HepG2 (cell line): Measurements from ENCODE around the gene GAGE10. TPM values are rescaled to one million over a fixed set of nuclear protein-coding genes. Genes with fewer than 3 reads are reported as not detected.

Experiments used
- ATAC-seq: fragments of 200-7000 bp; cut with Tn5 transposase; 3 replicates; pipeline ENCODE4 v1.9.1; 2020; ENCODE audit warnings: mild to moderate bottlenecking, moderate library complexity
- BruUV-seq: library from RNA; stranded (reverse); fragments of 400-500 nt; replicated peaks from 2 replicates; lab custom pipeline; 2021; lab: Mats Ljungman, UMichigan
- CTCF ChIA-PET: fragments of 300-600 bp; formaldehyde crosslinking; extraction: SDS; loops from one replicate; lab custom pipeline; 2021; ENCODE audit warnings: low total read pairs, inconsistent platforms, low intra/inter-chr PET ratio; lab: Yijun Ruan, JAX
- POLR2A ChIA-PET: fragments of 350-600 bp; sonication (Branson Sonifier 250); formaldehyde crosslinking; loops from one replicate; lab custom pipeline; 2020; ENCODE audit warnings: antibody characterized with exemption, inconsistent platforms; lab: Yijun Ruan, JAX
- DNase-seq: peaks from one replicate; pipeline ENCODE4 v3.0.0-alpha.2; 2015; ENCODE audit warnings: low spot score
- FAIRE-seq: peaks from 3 replicates; lab custom pipeline; 2011; peaks lifted over from hg19 to GRCh38; lab: Jason Lieb, UNC
- H2AFZ ChIP-seq: one replicate; pipeline ENCODE4 v1.6.1; 2011; ENCODE audit warnings: low read length, inconsistent platforms
- H3K27ac ChIP-seq: fragments of 300-600 bp; 3 replicates; pipeline ENCODE4 v1.8.0; 2011; ENCODE audit warnings: mixed run types, mild to moderate bottlenecking, mixed read lengths, low read length, inconsistent platforms; ENCODE audit not compliant: insufficient read depth; ENCODE audit errors: extremely low read length
- H3K27me3 ChIP-seq, 2 experiments: fragments of 200-600 bp in 1 of 2; 2 replicates in 1 of 2; 3 replicates in 1 of 2; pipeline versions ENCODE4 v1.6.0 to v1.8.0; 2011; ENCODE audit warnings: low read length in 2 of 2, mild to moderate bottlenecking in 2 of 2, moderate library complexity in 2 of 2, inconsistent platforms in 1 of 2; ENCODE audit not compliant: insufficient read depth in 2 of 2, control insufficient read depth in 1 of 2
- H3K36me3 ChIP-seq, 2 experiments: fragments of 200-600 bp in 1 of 2; replicated peaks in 1 of 2; 2 replicates in 1 of 2; 3 replicates in 1 of 2; pipeline versions ENCODE4 v1.5.1 to v1.8.0; 2011; ENCODE audit warnings: low read length in 2 of 2, inconsistent platforms in 1 of 2; ENCODE audit not compliant: insufficient read depth in 2 of 2, control insufficient read depth in 1 of 2
- H3K4me1 ChIP-seq: 2 replicates; pipeline ENCODE4 v1.5.1; 2012; ENCODE audit warnings: low read length, inconsistent platforms; ENCODE audit not compliant: insufficient read depth
- H3K4me2 ChIP-seq: 2 replicates; pipeline ENCODE4 v1.6.0; 2011; ENCODE audit warnings: low read depth, low read length, inconsistent platforms
- H3K4me3 ChIP-seq, 3 experiments: fragments of 200-600 bp in 1 of 3; sonication (generic), shearing (Covaris generic) in 1 of 3; replicated peaks in 1 of 3; 2 replicates each; pipeline ENCODE4 v1.5.1; 2011 to 2016; ENCODE audit warnings: low read length in 3 of 3, inconsistent platforms in 2 of 3, low read depth in 2 of 3, mild to moderate bottlenecking in 2 of 3, control low read depth in 1 of 3, mixed read lengths in 1 of 3; ENCODE audit not compliant: insufficient read depth in 1 of 3
- H3K79me2 ChIP-seq: one replicate; pipeline ENCODE4 v1.6.1; 2011; ENCODE audit warnings: low read length, inconsistent platforms; ENCODE audit not compliant: insufficient read depth
- H3K9ac ChIP-seq: 2 replicates; pipeline ENCODE4 v1.6.0; 2011; ENCODE audit warnings: mild to moderate bottlenecking, low read depth, low read length, inconsistent platforms; ENCODE audit not compliant: insufficient read depth
- H3K9me3 ChIP-seq: 2 replicates; pipeline ENCODE4 v1.5.1; 2012; ENCODE audit warnings: mild to moderate bottlenecking, low read length
- H4K20me1 ChIP-seq: 2 replicates; pipeline ENCODE4 v1.6.0; 2011; ENCODE audit warnings: inconsistent platforms, mild to moderate bottlenecking, low read length, moderate library complexity; ENCODE audit not compliant: insufficient read depth
- DR1 ChIP-seq: sonication (generic); formaldehyde crosslinking; IDR thresholded peaks from 2 replicates; pipeline ENCODE4 v1.8.0; 2021; ENCODE audit warnings: mild to moderate bottlenecking, missing genetic modification reagents, inconsistent platforms
- IKZF1 ChIP-seq: fragments of 450-650 bp; IDR thresholded peaks from 2 replicates; pipeline ENCODE4 v1.7.1; 2016
- TBP ChIP-seq: sonication (generic); formaldehyde crosslinking; IDR thresholded peaks from 2 replicates; pipeline ENCODE4 v1.5.0; 2020; ENCODE audit warnings: missing genetic modification reagents
- ZBTB7B ChIP-seq: sonication (generic); formaldehyde crosslinking; IDR thresholded peaks from 2 replicates; pipeline ENCODE4 v1.4.0; 2020; ENCODE audit warnings: missing genetic modification reagents
- ZNF12 ChIP-seq: sonication (generic); formaldehyde crosslinking; IDR thresholded peaks from 2 replicates; pipeline ENCODE4 v1.5.0; 2020; ENCODE audit warnings: missing genetic modification reagents
- ZNF660 ChIP-seq: sonication (generic); formaldehyde crosslinking; IDR thresholded peaks from 2 replicates; pipeline ENCODE4 v1.5.1; 2020; ENCODE audit warnings: mild to moderate bottlenecking, low read depth, missing genetic modification reagents, borderline replicate concordance
- ZNF772 ChIP-seq: sonication (generic); formaldehyde crosslinking; IDR thresholded peaks from 2 replicates; pipeline ENCODE4 v1.5.0; 2020; ENCODE audit warnings: mild to moderate bottlenecking, missing genetic modification reagents
- ZSCAN21 ChIP-seq: sonication (generic); formaldehyde crosslinking; IDR thresholded peaks from 2 replicates; pipeline ENCODE4 v1.8.0; 2022; ENCODE audit warnings: mild to moderate bottlenecking, missing genetic modification reagents, moderate library complexity, borderline replicate concordance
- WGBS: methylation state at CpG from one replicate; pipeline ENCODE4 v1.1.6; 2017; ENCODE audit warnings: low lambda C conversion rate; 5-methylcytosine and 5-hydroxymethylcytosine counted together
- in situ Hi-C: cut with HindIII; loops from 2 replicates; pipeline ENCODE4 v1.10.0; 2017; ENCODE audit warnings: low pct_unique_long_range_greater_than_20kb; ENCODE audit not compliant: extremely low pct_ligation_motif_present
- intact Hi-C: fragments of 100-400 bp; cut with micrococcal nuclease; formaldehyde crosslinking; loops from one replicate; pipeline ENCODE4 v1.10.0; 2022; ENCODE audit not compliant: unreplicated experiment
- polyA plus RNA-seq, 8 experiments: library from polyadenylated mRNA; depleted of rRNA in 3 of 8; stranded (reverse) in 7 of 8; unstranded in 1 of 8; fragments of >200 nt; fragmentation: Illumina TruSeq in 4 of 8; extraction: Trizol in 4 of 8; gene quantifications; 2 replicates each; pipeline versions ENCODE4 v1.2.1 to v1.2.3, GENCODE V29; 2011 to 2016; ENCODE audit warnings: low read depth in 4 of 8, missing spikeins in 1 of 8, mixed read lengths in 1 of 8; ENCODE audit not compliant: insufficient read depth in 1 of 8
- total RNA-seq, 5 experiments: library from RNA; depleted of rRNA; stranded (reverse); fragments of >200 nt; fragmentation: Illumina TruSeq; extraction: Trizol; gene quantifications; 2 replicates each; pipeline ENCODE4 v1.2.3, GENCODE V29; 2016; ENCODE audit warnings: low read depth in 1 of 5
- TF ChIP-seq, protein P1 (sequence below): conservative IDR thresholded peaks from 2 replicates; pipeline ENCODE4 v1.6.1; 2018; ENCODE audit warnings: missing genetic modification reagents

Gene GAGE10
- total and polyA plus RNA-seq, 2 of the 13 experiments (the other 11 are each of a cell fraction or from before 2014, with no cell fraction given): not detected

DNA sequence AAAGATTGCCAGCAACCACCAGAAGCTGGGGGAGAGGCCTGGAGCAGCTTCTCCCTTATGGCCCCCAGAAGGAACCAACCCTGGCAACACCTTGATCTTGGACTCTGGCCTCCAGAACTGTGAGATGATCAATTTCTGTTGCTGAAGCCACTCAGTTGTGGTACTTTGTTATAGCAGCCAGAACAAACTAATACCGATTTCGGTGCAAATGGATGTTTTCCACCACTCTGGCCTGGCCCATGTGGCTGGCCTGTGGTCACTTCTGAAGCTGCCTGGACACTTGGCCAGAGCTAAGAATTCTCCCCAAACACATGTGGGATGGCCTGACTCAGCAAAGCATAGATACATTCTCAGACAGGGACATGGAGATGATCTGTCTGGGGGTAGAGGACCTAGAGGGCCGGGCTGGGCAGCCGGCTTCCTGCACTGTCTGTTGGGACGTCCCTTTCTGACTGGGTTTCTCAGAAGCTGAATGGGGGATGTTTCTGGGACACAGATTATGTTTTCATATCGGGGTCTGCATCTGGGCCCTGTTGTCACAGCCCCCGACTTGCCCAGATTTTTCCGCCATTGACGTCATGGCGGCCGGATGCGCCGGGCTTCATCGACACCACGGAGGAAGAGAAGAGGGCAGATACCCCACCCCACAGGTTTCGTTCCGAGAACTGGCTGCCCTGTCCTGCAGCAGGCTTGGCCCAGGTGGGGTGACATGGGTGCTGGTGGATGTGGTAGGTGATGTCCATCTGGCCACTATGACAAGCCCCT is 43.0 kb upstream of the GAGE10 start:
- H3K9me3 ChIP-seq: no peaks in the 10 kb centered on the region
- H3K27me3 ChIP-seq: no peaks in the 10 kb centered on the region
- intact Hi-C loops (no loop called here), in situ Hi-C loops (no loop called here)
- TF ChIP-seq ZNF12 (CRISPR knock-in tag) (peak; percentile 67; the same call in 1 of the 2 replicates), ZBTB7B (CRISPR knock-in tag) (no peak), ZNF772 (CRISPR knock-in tag) (no peak), ZSCAN21 (CRISPR knock-in tag) (no peak), ZNF660 (CRISPR knock-in tag) (no peak), IKZF1 (no peak)
- TF ChIP-seq, protein P1, sequence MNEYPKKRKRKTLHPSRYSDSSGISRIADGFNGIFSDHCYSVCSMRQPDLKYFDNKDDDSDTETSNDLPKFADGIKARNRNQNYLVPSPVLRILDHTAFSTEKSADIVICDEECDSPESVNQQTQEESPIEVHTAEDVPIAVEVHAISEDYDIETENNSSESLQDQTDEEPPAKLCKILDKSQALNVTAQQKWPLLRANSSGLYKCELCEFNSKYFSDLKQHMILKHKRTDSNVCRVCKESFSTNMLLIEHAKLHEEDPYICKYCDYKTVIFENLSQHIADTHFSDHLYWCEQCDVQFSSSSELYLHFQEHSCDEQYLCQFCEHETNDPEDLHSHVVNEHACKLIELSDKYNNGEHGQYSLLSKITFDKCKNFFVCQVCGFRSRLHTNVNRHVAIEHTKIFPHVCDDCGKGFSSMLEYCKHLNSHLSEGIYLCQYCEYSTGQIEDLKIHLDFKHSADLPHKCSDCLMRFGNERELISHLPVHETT (CRISPR knock-in tag): no peak
- no peak overlapping the region for H3K9ac ChIP-seq
- FAIRE-seq (no peak), DNase-seq (no peak), ATAC-seq (no peak)
- BruUV-seq: no TSS peak
- WGBS: no CpG with 5 or more reads among the region's 17 CpGs
- no peaks in the 10 kb centered on the region for H3K79me2 ChIP-seq
- POLR2A ChIA-PET: no interaction called here
- no peaks in the 10 kb centered on the region for H4K20me1 ChIP-seq
- no peak overlapping the region for H3K4me3 ChIP-seq
- no peak overlapping the region for H3K27ac ChIP-seq
- no peak overlapping the region for H2AFZ ChIP-seq
- H3K4me1 ChIP-seq: peaks cover 11% of the 10 kb centered on the region
- no peak overlapping the region for H3K4me2 ChIP-seq
- CTCF ChIA-PET: no interaction called here
- H3K36me3 ChIP-seq: no peaks in the 10 kb centered on the region

DNA sequence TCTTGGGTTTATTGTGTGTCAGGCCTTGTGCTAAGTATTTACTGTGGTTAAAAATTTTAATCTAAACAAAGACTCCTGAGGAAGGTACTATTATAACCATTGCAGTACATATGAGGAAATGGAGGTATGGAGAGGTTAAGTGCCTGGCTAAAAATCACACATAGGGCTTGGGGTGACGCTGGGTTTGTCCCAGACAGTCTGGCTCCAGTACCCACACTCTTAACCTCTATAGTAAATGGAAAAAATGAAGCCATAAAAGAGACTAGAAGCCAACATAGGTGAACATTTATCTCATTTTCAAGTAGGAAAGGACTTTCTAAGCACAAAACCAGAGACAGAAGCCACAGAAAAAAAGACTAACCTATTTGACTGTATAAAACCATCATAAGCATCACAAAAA is 40.8 kb upstream of the GAGE10 start:
- no peak for ATAC-seq
- in situ Hi-C loops (no loop called here), intact Hi-C loops (no loop called here)
- peaks cover 23% of the 10 kb centered on the region for H3K4me1 ChIP-seq
- no peaks in the 10 kb centered on the region for H3K9me3 ChIP-seq
- no peaks in the 10 kb centered on the region for H3K36me3 ChIP-seq
- H3K4me2 ChIP-seq: no peak overlapping the region
- no peaks in the 10 kb centered on the region for H4K20me1 ChIP-seq
- DNase-seq: no peak
- no TSS peak for BruUV-seq
- no peak overlapping the region for H3K27ac ChIP-seq
- H2AFZ ChIP-seq: no peak overlapping the region
- H3K4me3 ChIP-seq: no peak overlapping the region
- ChIA-PET CTCF (no interaction called here), POLR2A (no interaction called here)
- TF ChIP-seq DR1 (no peak), TBP (CRISPR knock-in tag) (no peak)
- H3K9ac ChIP-seq: no peak overlapping the region
- no peaks in the 10 kb centered on the region for H3K27me3 ChIP-seq
- FAIRE-seq: no peak
- WGBS: 0% methylated on average over 1 of the region's 1 CpG
- no peaks in the 10 kb centered on the region for H3K79me2 ChIP-seq
